ENCODE measurements around the gene B4GALT6. TPM values are rescaled to one million over a fixed set of nuclear protein-coding genes. Genes with fewer than 3 reads are reported as not detected.
"Not testable (repeated sequence)": the region's sequence is repeated elsewhere in the genome, so short reads cannot be mapped to it uniquely, and the experiment has no call there.

Gene B4GALT6, protein sequence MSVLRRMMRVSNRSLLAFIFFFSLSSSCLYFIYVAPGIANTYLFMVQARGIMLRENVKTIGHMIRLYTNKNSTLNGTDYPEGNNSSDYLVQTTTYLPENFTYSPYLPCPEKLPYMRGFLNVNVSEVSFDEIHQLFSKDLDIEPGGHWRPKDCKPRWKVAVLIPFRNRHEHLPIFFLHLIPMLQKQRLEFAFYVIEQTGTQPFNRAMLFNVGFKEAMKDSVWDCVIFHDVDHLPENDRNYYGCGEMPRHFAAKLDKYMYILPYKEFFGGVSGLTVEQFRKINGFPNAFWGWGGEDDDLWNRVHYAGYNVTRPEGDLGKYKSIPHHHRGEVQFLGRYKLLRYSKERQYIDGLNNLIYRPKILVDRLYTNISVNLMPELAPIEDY
- 3.9 and 4.3 TPM in 2 replicates for total RNA-seq (2012; rRNA removed)

DNA sequence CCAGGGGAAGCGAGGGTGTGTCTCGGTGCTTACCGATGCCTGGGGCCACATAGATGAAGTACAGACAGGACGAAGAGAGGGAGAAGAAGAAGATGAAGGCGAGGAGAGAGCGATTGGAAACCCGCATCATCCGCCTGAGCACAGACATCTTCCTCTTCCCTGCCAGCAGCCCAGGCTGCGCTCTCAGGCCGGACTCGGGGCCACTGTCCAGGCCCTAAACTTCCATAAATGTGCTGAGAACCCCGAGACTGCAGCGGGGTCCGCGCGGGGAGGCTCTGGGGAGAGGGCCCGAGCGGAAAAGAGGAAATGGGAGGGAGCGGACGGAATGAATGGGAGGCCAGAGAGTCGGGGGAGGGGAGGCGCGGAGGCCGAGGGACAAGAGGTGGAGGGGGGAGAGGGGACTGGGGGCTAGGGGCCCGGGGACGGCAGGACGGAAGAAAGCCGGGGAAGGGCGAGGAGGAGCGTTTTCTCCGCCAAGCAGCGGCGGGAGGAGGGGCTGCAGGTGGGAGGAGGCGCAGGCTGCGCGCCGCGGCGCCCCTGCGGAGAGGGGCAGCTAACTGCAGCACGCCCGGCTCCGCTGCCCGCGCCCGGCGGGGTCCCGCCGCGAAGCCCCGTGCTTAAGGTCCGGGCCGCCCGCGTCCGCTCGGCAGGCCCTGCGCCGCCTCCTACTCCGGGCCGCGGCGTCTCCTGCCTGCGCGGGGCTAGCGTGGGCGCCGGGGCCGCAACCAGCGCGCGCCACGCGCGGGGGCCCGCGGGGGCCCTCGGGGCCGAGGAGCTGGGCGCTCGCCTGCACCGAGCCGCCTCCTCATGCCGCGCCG is at the start of gene B4GALT6:
B4GALT6 (minus strand) TSS at position 303 of the 818 bp plus-strand sequence; CDS start at position 148, 155 bp downstream.
- Histone ChIP-seq H3K9me3 (replicated peaks; ENCODE audit: low read length) (no peaks in the 10 kb centered on the region), H3K4me2 (ENCODE audit: low read length) (peak within 1 kb of the TSS; percentile 91), H3K36me3 (ENCODE audit: insufficient read depth, low read length) (no peaks in the 10 kb centered on the region), H3K4me1 (ENCODE audit: control insufficient read depth, insufficient read depth, low read length) (peaks cover 10% of the 10 kb centered on the region), H3K27me3 (ENCODE audit: control insufficient read depth, insufficient read depth, low read length) (peaks cover 8% of the 10 kb centered on the region), H3K9ac (ENCODE audit: low read depth, low read length) (peak within 1 kb of the TSS; percentile 65), H3K4me3 (ENCODE audit: low read length) (peak within 1 kb of the TSS; percentile 77)

DNA sequence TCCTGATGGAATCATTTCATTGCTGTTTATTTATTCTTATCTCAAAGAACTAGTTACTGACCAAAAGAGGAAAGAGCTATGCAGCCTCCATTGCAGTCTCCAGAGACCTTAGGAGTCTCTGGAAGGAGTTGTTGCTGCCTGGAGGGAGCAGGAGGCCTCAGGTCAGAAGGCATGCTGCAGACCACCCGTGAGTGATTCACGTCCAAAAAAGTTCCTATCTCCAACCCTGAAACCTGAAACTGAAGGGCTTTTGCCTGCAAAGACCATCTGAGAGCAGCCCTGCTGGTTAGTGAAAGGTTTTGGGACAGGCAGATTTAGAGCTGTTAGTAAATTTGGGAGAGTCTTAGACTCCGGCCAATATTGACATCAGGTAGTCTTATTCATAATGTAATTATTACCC is 47.2 kb upstream of the B4GALT6 start:
- no peaks in the 10 kb centered on the region for H3K36me3 ChIP-seq (ENCODE audit: insufficient read depth, low read length)
- peaks cover 8% of the 10 kb centered on the region for H3K27me3 ChIP-seq (ENCODE audit: control insufficient read depth, insufficient read depth, low read length)
- no peaks in the 10 kb centered on the region for H3K4me1 ChIP-seq (ENCODE audit: control insufficient read depth, insufficient read depth, low read length)
- H3K4me3 ChIP-seq (ENCODE audit: low read length): no peak overlapping the region
- H3K4me2 ChIP-seq (ENCODE audit: low read length): no peak overlapping the region
- H3K9me3 ChIP-seq (replicated peaks; ENCODE audit: low read length): no peaks in the 10 kb centered on the region
- H3K9ac ChIP-seq (ENCODE audit: low read depth, low read length): no peak overlapping the region

GRCh38 chr18:31729196-31729595 is 44.8 kb upstream of the B4GALT6 start:
- H3K27me3 ChIP-seq (ENCODE audit: control insufficient read depth, insufficient read depth, low read length): peaks cover 15% of the 10 kb centered on the region
- H3K9ac ChIP-seq (ENCODE audit: low read depth, low read length); H3K9me3 ChIP-seq (replicated peaks; ENCODE audit: low read length); H3K4me3 ChIP-seq (ENCODE audit: low read length); H3K36me3 ChIP-seq (ENCODE audit: insufficient read depth, low read length); H3K4me2 ChIP-seq (ENCODE audit: low read length); H3K4me1 ChIP-seq (ENCODE audit: control insufficient read depth, insufficient read depth, low read length): not testable (repeated sequence)

GRCh38 chr18:31723990-31724711 is 39.8 kb upstream of the B4GALT6 start:
- peak overlapping the region; percentile 42 for H3K9ac ChIP-seq (ENCODE audit: low read depth, low read length)
- peak overlapping the region; percentile 91 for H3K4me2 ChIP-seq (ENCODE audit: low read length)
- no peaks in the 10 kb centered on the region for H3K9me3 ChIP-seq (replicated peaks; ENCODE audit: low read length)
- no peaks in the 10 kb centered on the region for H3K4me1 ChIP-seq (ENCODE audit: control insufficient read depth, insufficient read depth, low read length)
- peak overlapping the region; percentile 70 for H3K4me3 ChIP-seq (ENCODE audit: low read length)
- peaks cover 20% of the 10 kb centered on the region for H3K27me3 ChIP-seq (ENCODE audit: control insufficient read depth, insufficient read depth, low read length)
- no peaks in the 10 kb centered on the region for H3K36me3 ChIP-seq (ENCODE audit: insufficient read depth, low read length)

GRCh38 chr18:31723639-31723989 is 39.2 kb upstream of the B4GALT6 start:
- Histone ChIP-seq H3K27me3 (ENCODE audit: control insufficient read depth, insufficient read depth, low read length) (peaks cover 20% of the 10 kb centered on the region), H3K36me3 (ENCODE audit: insufficient read depth, low read length) (no peaks in the 10 kb centered on the region), H3K9ac (ENCODE audit: low read depth, low read length) (no peak overlapping the region), H3K9me3 (replicated peaks; ENCODE audit: low read length) (no peaks in the 10 kb centered on the region), H3K4me2 (ENCODE audit: low read length) (no peak overlapping the region), H3K4me3 (ENCODE audit: low read length) (peak overlapping the region; percentile 70), H3K4me1 (ENCODE audit: control insufficient read depth, insufficient read depth, low read length) (no peaks in the 10 kb centered on the region)

- H3K4me2 ChIP-seq (ENCODE audit: low read length): no peak overlapping the region
- H3K36me3 ChIP-seq (ENCODE audit: insufficient read depth, low read length): no peaks in the 10 kb centered on the region
- H3K9ac ChIP-seq (ENCODE audit: low read depth, low read length): no peak overlapping the region
- H3K9me3 ChIP-seq (replicated peaks; ENCODE audit: low read length): no peaks in the 10 kb centered on the region
- H3K4me1 ChIP-seq (ENCODE audit: control insufficient read depth, insufficient read depth, low read length): no peaks in the 10 kb centered on the region
- no peak overlapping the region for H3K4me3 ChIP-seq (ENCODE audit: low read length)
- peaks cover 19% of the 10 kb centered on the region for H3K27me3 ChIP-seq (ENCODE audit: control insufficient read depth, insufficient read depth, low read length)
Observed at GRCh38 chr18:31722369-31722957, 38.1 kb upstream of the B4GALT6 start.

- Histone ChIP-seq H3K9me3 (replicated peaks; ENCODE audit: low read length) (no peaks in the 10 kb centered on the region), H3K4me1 (ENCODE audit: control insufficient read depth, insufficient read depth, low read length) (no peaks in the 10 kb centered on the region), H3K27me3 (ENCODE audit: control insufficient read depth, insufficient read depth, low read length) (peaks cover 15% of the 10 kb centered on the region), H3K36me3 (ENCODE audit: insufficient read depth, low read length) (no peaks in the 10 kb centered on the region), H3K4me2 (ENCODE audit: low read length) (no peak overlapping the region), H3K9ac (ENCODE audit: low read depth, low read length) (no peak overlapping the region), H3K4me3 (ENCODE audit: low read length) (no peak overlapping the region)
Observed at GRCh38 chr18:31721601-31722000, 37.2 kb upstream of the B4GALT6 start.

DNA sequence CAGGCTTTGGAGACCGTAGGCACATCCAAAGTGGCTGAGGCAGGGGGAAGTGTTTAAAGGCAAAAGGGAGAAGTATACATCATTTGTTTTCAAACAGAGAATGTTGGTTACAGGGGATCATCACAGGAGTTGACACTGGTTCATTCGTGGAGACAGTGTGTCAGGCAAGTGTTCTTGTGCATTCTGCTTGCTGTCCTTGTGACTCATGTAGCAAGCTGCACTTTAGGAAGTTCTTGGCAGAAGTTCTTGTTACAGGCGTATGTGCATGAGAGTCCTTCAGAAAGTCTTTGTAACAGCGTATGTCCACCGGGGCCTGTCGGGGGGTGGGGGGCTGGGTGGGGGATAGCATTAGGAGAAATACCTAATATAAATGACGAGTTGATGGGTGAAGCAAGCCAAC is 36.5 kb upstream of the B4GALT6 start:
- Histone ChIP-seq H3K4me1 (ENCODE audit: control insufficient read depth, insufficient read depth, low read length) (no peaks in the 10 kb centered on the region), H3K36me3 (ENCODE audit: insufficient read depth, low read length) (no peaks in the 10 kb centered on the region), H3K27me3 (ENCODE audit: control insufficient read depth, insufficient read depth, low read length) (peaks cover 15% of the 10 kb centered on the region), H3K9ac (ENCODE audit: low read depth, low read length) (no peak overlapping the region), H3K4me3 (ENCODE audit: low read length) (no peak overlapping the region), H3K9me3 (replicated peaks; ENCODE audit: low read length) (no peaks in the 10 kb centered on the region), H3K4me2 (ENCODE audit: low read length) (no peak overlapping the region)

DNA sequence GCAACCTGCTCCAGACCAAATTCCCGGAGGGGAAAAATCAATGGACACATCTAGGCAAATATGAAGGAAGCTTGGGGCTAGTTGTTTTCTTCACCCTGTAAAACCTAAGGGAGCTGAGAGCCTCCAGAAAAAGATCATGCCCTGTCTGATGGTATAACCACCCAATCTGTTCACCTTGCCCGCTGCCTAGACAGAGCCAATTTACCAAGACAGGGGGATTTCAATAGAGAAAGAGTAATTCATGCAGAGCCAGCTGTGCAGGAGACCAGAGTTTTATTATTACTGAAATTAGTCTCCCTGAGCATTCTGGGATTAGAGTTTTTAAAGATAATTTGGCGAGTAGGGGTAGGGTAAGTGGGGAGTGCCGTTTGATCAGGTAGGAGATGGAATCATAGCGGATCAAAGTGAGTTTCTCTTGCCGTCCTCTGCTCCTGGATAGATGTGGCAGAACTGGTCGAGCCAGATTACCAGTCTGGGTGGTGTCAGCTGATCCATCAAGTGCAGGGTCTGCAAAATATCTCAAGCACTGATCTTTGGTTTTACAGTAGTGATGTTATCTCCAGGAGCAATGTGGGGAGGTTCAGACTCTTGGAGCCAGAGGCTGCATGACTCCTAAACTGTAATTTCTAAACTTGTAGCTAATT is 35.1 kb upstream of the B4GALT6 start:
- no peak overlapping the region for H3K4me3 ChIP-seq (ENCODE audit: low read length)
- no peak overlapping the region for H3K9ac ChIP-seq (ENCODE audit: low read depth, low read length)
- no peak overlapping the region for H3K4me2 ChIP-seq (ENCODE audit: low read length)
- peaks cover 11% of the 10 kb centered on the region for H3K27me3 ChIP-seq (ENCODE audit: control insufficient read depth, insufficient read depth, low read length)
- H3K9me3 ChIP-seq (replicated peaks; ENCODE audit: low read length): no peaks in the 10 kb centered on the region
- H3K36me3 ChIP-seq (ENCODE audit: insufficient read depth, low read length): no peaks in the 10 kb centered on the region
- H3K4me1 ChIP-seq (ENCODE audit: control insufficient read depth, insufficient read depth, low read length): no peaks in the 10 kb centered on the region

- no peaks in the 10 kb centered on the region for H3K9me3 ChIP-seq (replicated peaks; ENCODE audit: low read length)
- no peaks in the 10 kb centered on the region for H3K4me1 ChIP-seq (ENCODE audit: control insufficient read depth, insufficient read depth, low read length)
- H3K4me2 ChIP-seq (ENCODE audit: low read length): no peak overlapping the region
- no peak overlapping the region for H3K4me3 ChIP-seq (ENCODE audit: low read length)
- no peaks in the 10 kb centered on the region for H3K36me3 ChIP-seq (ENCODE audit: insufficient read depth, low read length)
- H3K27me3 ChIP-seq (ENCODE audit: control insufficient read depth, insufficient read depth, low read length): peaks cover 3% of the 10 kb centered on the region
- H3K9ac ChIP-seq (ENCODE audit: low read depth, low read length): no peak overlapping the region
Observed at GRCh38 chr18:31718386-31718785, 34.0 kb upstream of the B4GALT6 start.

DNA sequence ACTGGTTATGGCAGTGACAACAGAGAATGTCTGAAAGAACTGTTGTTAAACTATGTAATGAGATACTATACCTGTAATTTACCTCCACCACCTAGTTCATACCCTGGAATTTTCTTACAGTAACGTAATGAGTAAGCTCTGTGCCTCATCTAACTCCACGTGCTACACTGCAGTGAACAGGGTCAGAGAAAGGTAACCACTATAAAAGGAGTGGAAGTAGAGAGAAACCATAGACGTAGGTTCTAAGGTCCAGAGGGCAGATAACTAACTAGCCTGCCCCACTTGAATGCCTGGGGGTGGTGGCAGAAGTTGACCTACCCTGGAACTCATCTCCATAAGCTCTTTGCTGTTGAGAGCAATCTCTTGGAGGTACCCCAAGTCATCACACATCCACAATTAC is 32.0 kb upstream of the B4GALT6 start:
- no peak overlapping the region for H3K4me3 ChIP-seq (ENCODE audit: low read length)
- no peaks in the 10 kb centered on the region for H3K36me3 ChIP-seq (ENCODE audit: insufficient read depth, low read length)
- H3K9ac ChIP-seq (ENCODE audit: low read depth, low read length): no peak overlapping the region
- no peaks in the 10 kb centered on the region for H3K27me3 ChIP-seq (ENCODE audit: control insufficient read depth, insufficient read depth, low read length)
- no peaks in the 10 kb centered on the region for H3K4me1 ChIP-seq (ENCODE audit: control insufficient read depth, insufficient read depth, low read length)
- no peak overlapping the region for H3K4me2 ChIP-seq (ENCODE audit: low read length)
- no peaks in the 10 kb centered on the region for H3K9me3 ChIP-seq (replicated peaks; ENCODE audit: low read length)

Measured in skeletal muscle satellite cell (primary cell).